LNCaP clone FGC (cell line): ENCODE data around the gene HDAC11.

Source experiments
- DNase-seq: peaks from one replicate; pipeline ENCODE4 v3.0.0-alpha.2; 2011; ENCODE audit warnings: low read depth
- H3K4me3 ChIP-seq: 2 replicates; pipeline ENCODE4 v1.5.1; 2011; ENCODE audit warnings: mild to moderate bottlenecking, low read depth, low read length, control low read depth
- TF ChIP-seq, protein P1 (sequence below): IDR thresholded peaks from 2 replicates; pipeline ENCODE4 v1.5.1; 2012; ENCODE audit warnings: mild to moderate bottlenecking; ENCODE audit not compliant: control insufficient read depth, insufficient read depth; ENCODE audit errors: extremely low read depth

HDAC11 gene

DNA sequence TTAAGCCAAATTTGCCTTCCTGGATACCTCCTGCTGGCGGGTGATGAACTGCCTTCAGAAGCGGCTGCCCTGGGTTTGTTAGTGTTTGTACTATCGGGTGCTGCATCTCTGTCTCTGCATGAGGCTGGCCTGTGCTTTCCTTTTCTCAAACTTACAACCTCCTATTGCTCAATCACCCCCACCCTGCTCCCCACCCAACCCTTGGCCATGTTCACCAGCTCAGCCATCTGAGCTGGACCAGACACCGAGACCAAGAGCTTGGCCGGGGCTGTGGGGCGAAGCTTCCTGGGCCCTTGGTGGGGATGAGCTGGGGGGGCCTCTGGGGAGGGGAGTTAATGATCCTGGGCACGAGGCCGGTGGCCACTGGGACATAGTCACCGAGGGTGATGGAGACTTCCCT is 52.0 kb downstream of the HDAC11 start:
- TF ChIP-seq, protein P1, sequence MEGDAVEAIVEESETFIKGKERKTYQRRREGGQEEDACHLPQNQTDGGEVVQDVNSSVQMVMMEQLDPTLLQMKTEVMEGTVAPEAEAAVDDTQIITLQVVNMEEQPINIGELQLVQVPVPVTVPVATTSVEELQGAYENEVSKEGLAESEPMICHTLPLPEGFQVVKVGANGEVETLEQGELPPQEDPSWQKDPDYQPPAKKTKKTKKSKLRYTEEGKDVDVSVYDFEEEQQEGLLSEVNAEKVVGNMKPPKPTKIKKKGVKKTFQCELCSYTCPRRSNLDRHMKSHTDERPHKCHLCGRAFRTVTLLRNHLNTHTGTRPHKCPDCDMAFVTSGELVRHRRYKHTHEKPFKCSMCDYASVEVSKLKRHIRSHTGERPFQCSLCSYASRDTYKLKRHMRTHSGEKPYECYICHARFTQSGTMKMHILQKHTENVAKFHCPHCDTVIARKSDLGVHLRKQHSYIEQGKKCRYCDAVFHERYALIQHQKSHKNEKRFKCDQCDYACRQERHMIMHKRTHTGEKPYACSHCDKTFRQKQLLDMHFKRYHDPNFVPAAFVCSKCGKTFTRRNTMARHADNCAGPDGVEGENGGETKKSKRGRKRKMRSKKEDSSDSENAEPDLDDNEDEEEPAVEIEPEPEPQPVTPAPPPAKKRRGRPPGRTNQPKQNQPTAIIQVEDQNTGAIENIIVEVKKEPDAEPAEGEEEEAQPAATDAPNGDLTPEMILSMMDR = no peak
- no peak for DNase-seq

DNA sequence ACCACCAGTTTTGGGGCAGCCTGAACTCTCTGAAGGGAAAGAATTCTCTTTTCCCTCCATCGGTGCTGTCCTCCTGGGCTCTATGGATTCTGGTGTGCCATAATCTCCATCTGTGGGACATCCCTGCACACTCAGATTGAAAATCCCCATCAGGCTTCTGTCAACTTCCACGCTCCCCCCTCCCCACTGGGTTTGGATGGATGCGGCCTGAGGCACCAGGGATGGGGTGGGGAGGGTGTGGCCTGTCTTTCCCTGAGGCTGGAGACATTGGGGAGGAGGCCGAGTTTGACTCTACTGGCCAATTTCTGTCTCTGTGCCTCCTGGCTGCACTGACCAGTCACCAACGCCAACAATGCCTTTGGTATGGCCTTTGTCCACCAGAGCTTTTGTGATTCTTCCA is 52.5 kb downstream of the HDAC11 start:
- DNase-seq = no peak
- TF ChIP-seq, protein P1 = no peak
- no peak overlapping the region for H3K4me3 ChIP-seq

More for the DNA sequence above, 52.0 kb downstream of the HDAC11 start:
- no peak overlapping the region for H3K4me3 ChIP-seq

DNA sequence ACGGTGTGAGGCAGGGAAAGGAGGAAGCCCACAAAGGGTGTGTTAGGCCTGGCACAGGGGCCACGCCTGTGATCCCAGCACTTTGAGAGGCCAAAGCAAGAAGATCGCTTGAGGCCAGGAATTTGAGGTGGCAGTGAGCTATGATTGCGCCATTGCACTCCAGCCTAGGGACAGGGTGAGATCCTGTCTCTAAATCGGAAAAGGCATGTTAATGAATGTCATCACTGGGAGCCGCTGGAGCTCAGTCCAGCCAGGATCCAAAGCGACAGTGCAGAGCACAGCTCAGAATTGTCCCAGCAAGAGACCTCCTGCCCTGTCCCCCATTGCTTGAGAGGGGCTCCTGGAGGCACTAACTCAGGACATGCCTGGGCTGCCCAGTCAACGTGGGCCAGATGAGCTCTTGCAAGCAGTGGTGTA is 53.8 kb downstream of the HDAC11 start:
- no peak for DNase-seq
- no peak overlapping the region for H3K4me3 ChIP-seq
- TF ChIP-seq, protein P1 = no peak

DNA sequence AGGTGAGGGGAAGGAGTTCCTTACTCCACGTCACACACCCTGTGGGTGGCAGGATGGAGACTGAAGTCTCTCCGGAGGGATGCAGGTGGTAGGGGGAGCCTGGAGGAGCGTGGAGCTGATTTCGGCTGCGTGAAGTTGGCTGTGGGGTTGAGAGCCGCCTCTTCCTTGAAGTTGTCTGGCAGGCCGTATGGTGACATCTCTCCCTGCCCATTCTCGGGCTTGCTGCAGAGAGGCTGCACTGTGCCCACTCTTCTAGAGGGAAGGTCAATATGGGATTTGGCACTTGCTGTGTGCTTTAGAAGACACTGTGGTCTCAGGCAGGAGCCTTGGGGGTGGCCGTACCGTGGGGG is 55.4 kb downstream of the HDAC11 start:
- H3K4me3 ChIP-seq = no peak overlapping the region
- no peak for DNase-seq
- TF ChIP-seq, protein P1 = no peak

DNA sequence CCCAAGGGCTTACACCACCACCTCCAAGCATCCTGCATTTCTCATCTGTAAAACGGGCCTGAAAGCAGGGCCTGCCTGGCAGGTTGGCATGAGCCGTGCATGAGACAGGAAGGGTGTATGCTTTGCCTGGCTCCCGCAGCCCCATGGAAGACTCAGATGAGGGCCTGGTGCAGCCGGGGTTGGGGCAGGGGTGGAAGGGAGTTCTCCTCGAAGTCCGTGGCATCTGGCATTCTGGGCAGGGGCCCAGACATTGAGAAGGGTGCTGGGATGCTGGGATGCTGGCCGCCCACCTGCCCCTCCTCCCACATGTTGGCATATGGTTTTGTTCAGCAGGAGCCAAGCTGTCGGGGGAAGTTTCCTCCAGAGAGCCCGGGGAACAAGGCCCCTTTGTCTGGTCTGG is 55.8 kb downstream of the HDAC11 start:
- TF ChIP-seq, protein P1 = no peak
- no peak overlapping the region for H3K4me3 ChIP-seq
- DNase-seq = no peak

DNA sequence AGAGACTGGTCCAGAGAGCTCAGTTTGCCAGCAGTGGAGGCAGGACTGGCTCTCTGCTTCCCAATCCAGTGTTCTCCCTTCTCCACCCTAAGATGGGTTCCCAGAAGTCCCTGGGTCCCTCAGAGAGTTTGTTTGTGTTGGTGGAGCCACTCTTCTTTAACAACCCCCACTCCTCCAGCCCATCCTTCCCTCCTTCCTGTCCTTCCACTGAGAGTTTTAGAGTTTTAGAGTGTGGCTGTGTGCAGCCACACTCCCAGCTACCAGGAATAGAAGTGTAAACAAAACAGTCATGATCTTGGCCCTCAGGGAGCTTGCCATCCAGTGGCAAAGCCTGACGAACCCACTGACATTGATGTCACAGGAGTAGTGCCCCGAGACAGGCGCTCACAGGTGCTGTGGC is 56.3 kb downstream of the HDAC11 start:
- no peak overlapping the region for H3K4me3 ChIP-seq
- TF ChIP-seq, protein P1 = no peak
- DNase-seq = no peak

DNA sequence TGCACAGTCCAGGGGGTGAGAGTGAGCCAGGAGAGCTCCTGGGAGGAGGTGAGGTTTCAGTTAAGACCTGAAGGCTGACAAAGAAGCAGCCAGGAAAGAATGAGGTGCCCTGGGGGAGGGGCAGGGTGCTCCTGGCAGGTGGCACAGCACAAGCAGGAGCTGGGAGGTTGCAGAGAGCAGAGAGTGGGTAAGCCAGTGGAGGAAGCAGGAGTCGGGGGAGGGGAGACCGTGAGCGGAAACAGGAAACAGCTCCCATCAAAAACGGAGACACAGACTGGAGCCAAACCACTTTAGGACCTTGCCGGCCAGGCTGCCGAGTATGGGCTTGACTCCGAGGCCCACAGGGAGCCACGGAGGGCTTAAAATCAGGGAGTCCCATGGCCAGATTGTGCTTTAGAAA is 56.7 kb downstream of the HDAC11 start:
- TF ChIP-seq, protein P1 = no peak
- H3K4me3 ChIP-seq = no peak overlapping the region
- no peak for DNase-seq
